SJSA1 (cell line): ENCODE results near the gene FGF4. TPM values are rescaled to one million over a fixed set of nuclear protein-coding genes. Genes with fewer than 3 reads are reported as not detected.

Source experiments
- DNase-seq, 2 experiments: peaks; one replicate each; pipeline ENCODE4 v3.0.0-alpha.2; 2015 to 2020; ENCODE audit warnings: low spot score in 2 of 2, low read depth in 1 of 2
- H3K27ac ChIP-seq: fragments of 250-450 bp; sonication (Bioruptor Pico); 2 replicates; pipeline ENCODE4 v1.5.1; 2020; ENCODE audit warnings: mild to moderate bottlenecking, moderate library complexity
- H3K27me3 ChIP-seq: fragments of 250-450 bp; sonication (Bioruptor Pico); replicated peaks from 2 replicates; pipeline ENCODE4 v1.5.1; 2020; ENCODE audit warnings: mild to moderate bottlenecking, moderate library complexity
- H3K36me3 ChIP-seq: fragments of 250-450 bp; sonication (Bioruptor Pico); 2 replicates; pipeline ENCODE4 v1.5.1; 2020; ENCODE audit warnings: mild to moderate bottlenecking
- H3K4me1 ChIP-seq: fragments of 250-450 bp; sonication (Bioruptor Pico); replicated peaks from 2 replicates; pipeline ENCODE4 v1.6.1; 2021; ENCODE audit warnings: mild to moderate bottlenecking
- H3K4me3 ChIP-seq: fragments of 250-450 bp; sonication (Bioruptor Pico); 2 replicates; pipeline ENCODE4 v1.5.1; 2020; ENCODE audit warnings: mild to moderate bottlenecking
- H3K9me3 ChIP-seq: fragments of 250-450 bp; sonication (Bioruptor Pico); replicated peaks from 2 replicates; pipeline ENCODE4 v1.5.1; 2020; ENCODE audit warnings: mild to moderate bottlenecking
- total RNA-seq: library from RNA; depleted of rRNA; stranded (reverse); fragments of >200 nt; shearing (Covaris generic); gene quantifications from 2 replicates; pipeline ENCODE4 v1.2.3, GENCODE V29; 2014

The FGF4 gene
- total RNA-seq, 1 experiment from 2014 or later, result not detected

- Histone ChIP-seq H3K27me3 (no peaks in the 10 kb centered on the region), H3K27ac (no peak overlapping the region), H3K36me3 (no peaks in the 10 kb centered on the region), H3K9me3 (no peaks in the 10 kb centered on the region), H3K4me1 (peaks cover 43% of the 10 kb centered on the region), H3K4me3 (no peak overlapping the region)
- DNase-seq, result peak in 1 of 2 experiments; percentile 59
Observed at GRCh38 chr11:69746140-69746539, 29.0 kb downstream of the FGF4 start.

DNA sequence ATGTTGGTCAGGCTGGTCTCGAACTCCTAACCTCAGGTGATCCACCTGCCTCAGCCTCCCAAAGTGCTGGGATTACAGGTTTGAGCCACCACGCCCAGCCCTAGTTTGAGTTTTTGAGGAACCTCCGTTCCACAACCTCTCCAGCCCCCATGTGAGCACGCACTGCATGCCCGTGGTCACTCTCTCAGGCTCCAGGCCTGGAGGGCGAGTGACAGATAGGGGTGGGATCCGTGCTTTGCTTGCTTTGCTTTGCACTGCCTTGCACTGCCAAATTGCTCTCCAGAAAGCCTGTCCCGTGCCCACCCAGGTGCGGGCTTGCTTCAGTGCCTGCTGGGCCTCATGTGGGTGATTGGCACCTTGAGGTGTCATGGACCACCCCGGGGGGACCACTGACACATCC lies 29.9 kb downstream of the FGF4 start:
- peak; percentile 54 to 73 for DNase-seq
- peaks cover 43% of the 10 kb centered on the region for H3K4me1 ChIP-seq
- H3K27me3 ChIP-seq, result no peaks in the 10 kb centered on the region

GRCh38 chr11:69744435-69744834 lies 30.7 kb downstream of the FGF4 start:
- Histone ChIP-seq H3K9me3 (peaks cover under 1% of the 10 kb centered on the region; the same call in 1 of the 2 replicates), H3K27me3 (no peaks in the 10 kb centered on the region), H3K4me3 (no peak overlapping the region), H3K27ac (peak overlapping the region; percentile 73), H3K4me1 (peaks cover 43% of the 10 kb centered on the region), H3K36me3 (no peaks in the 10 kb centered on the region)
- peak; percentile 100 for DNase-seq

More for the DNA sequence above, 29.9 kb downstream of the FGF4 start:
- Histone ChIP-seq H3K4me3 (no peak overlapping the region), H3K27ac (peak overlapping the region; percentile 73), H3K36me3 (no peaks in the 10 kb centered on the region), H3K9me3 (no peaks in the 10 kb centered on the region)

DNA sequence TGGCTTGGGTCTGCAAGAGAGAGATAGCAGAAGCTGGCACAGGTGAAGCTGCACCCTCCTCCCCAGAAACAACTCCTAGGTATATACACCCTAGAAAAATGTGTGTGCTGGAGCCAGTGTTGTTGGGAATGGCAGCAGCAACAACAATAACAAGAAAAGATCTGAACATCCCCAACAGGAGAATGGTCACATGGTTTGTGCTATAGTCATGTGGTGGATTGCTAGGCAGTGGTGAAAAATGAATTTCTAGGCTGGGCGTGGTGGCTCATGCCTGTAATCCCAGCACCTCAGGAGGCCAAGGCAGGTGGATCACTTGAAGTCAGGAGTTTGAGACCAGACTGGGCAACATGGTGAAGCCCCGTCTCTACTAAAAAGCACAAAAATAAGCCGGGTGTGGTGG lies 40.3 kb downstream of the FGF4 start:
- Histone ChIP-seq H3K9me3 (peaks cover 25% of the 10 kb centered on the region), H3K27me3 (peaks cover 5% of the 10 kb centered on the region; the same call in 1 of the 2 replicates), H3K4me1 (peaks cover 19% of the 10 kb centered on the region), H3K36me3 (no peaks in the 10 kb centered on the region), H3K27ac (no peak overlapping the region), H3K4me3 (no peak overlapping the region)
- DNase-seq, result no peak

GRCh38 chr11:69734367-69734766 lies 40.8 kb downstream of the FGF4 start:
- Histone ChIP-seq H3K4me3 (no peak overlapping the region), H3K27me3 (peaks cover 5% of the 10 kb centered on the region; the same call in 1 of the 2 replicates), H3K4me1 (peaks cover 19% of the 10 kb centered on the region), H3K27ac (0 out of 2 replicates have a peak overlapping the region, but pooled peaks have one; percentile 1), H3K9me3 (peaks cover 24% of the 10 kb centered on the region), H3K36me3 (no peaks in the 10 kb centered on the region)
- no peak for DNase-seq

- H3K27ac ChIP-seq, result no peak overlapping the region
- peak in 1 of 2 experiments; percentile 57 for DNase-seq
- H3K27me3 ChIP-seq, result peaks cover 7% of the 10 kb centered on the region; the same call in 1 of the 2 replicates
- peaks cover 19% of the 10 kb centered on the region for H3K4me1 ChIP-seq
- H3K36me3 ChIP-seq, result no peaks in the 10 kb centered on the region
- no peak overlapping the region for H3K4me3 ChIP-seq
- peaks cover 11% of the 10 kb centered on the region for H3K9me3 ChIP-seq
Observed at GRCh38 chr11:69732910-69733309, 42.2 kb downstream of the FGF4 start.

DNA sequence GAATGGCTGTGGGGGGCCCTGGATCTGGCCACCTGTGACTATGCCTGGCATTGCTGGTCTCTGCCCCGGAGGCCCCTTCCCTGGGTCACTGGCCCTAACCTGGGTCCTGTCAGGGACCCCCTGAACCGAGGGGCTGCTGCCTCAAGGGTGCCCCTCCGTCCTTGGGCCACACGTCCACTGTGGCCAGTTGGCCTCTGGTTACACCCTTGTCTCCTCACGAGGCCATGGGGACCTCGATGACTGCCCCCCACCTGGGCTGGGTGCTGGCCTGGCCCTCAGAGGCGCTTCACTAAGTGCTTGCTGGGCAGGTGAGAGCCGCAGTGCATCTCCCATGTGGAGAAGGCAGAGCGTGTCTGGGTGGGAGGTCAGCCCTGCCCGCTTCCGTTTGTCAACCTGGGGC lies 44.0 kb downstream of the FGF4 start:
- H3K27ac ChIP-seq, result no peak overlapping the region
- H3K27me3 ChIP-seq, result 0 out of 2 replicates have a peak, but pooled peaks cover 6% of the 10 kb centered on the region

GRCh38 chr11:69730500-69730899 lies 44.6 kb downstream of the FGF4 start:
- Histone ChIP-seq H3K9me3 (peaks cover 11% of the 10 kb centered on the region), H3K4me3 (no peak overlapping the region), H3K36me3 (no peaks in the 10 kb centered on the region), H3K27ac (no peak overlapping the region), H3K27me3 (peaks cover 11% of the 10 kb centered on the region), H3K4me1 (peaks cover 20% of the 10 kb centered on the region)
- peak in 1 of 2 experiments; percentile 60 for DNase-seq

More for the DNA sequence above, 44.0 kb downstream of the FGF4 start:
- peaks cover 15% of the 10 kb centered on the region for H3K4me1 ChIP-seq
- H3K9me3 ChIP-seq, result peaks cover 11% of the 10 kb centered on the region
- H3K36me3 ChIP-seq, result no peaks in the 10 kb centered on the region
- H3K4me3 ChIP-seq, result no peak overlapping the region
- DNase-seq, result peak in 1 of 2 experiments; percentile 59

DNA sequence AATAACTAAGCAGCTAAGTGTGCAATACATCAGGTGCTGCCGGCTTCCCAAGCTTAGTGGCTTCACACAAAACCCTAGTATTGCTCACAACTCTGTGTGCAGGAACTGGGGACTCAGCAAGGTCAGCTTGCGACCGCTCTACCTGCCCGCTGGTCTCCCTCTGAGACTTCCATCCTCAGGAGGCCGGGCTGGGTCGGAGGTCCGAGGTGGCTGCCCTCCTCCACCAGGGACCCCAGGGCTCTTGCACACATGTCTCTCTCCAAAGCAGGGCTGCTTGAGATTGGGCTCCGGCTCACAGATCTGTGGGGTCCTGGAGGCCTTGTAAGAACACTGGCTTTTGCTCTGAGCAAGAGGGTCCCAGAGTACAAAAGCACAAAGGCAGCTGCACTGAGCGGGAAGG lies 45.9 kb downstream of the FGF4 start:
- peaks cover 20% of the 10 kb centered on the region for H3K4me1 ChIP-seq
- H3K36me3 ChIP-seq, result no peaks in the 10 kb centered on the region
- peak in 1 of 2 experiments; percentile 55 for DNase-seq
- no peak overlapping the region for H3K4me3 ChIP-seq
- no peak overlapping the region for H3K27ac ChIP-seq
- peaks cover 11% of the 10 kb centered on the region for H3K27me3 ChIP-seq
- peaks cover 5% of the 10 kb centered on the region for H3K9me3 ChIP-seq

DNA sequence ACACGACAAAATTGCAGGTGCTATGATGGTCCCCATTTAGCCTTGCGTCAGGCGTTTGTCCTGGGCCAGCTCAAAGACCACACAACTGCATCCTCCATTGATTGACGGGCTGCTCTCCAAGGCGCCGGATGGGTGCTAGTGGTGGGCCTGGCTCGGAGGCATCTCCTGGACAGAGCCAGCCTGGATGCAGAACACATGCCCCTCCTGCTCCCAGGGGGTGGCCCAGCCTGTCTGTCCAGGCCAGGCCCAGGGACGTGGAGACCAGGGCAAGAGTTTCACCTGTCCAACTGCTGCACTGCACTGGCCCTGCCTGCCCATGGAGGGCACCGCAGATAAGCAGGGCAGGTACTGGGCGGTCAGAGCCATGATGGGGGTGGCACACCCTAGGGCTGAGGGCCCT lies 47.9 kb downstream of the FGF4 start:
- Histone ChIP-seq H3K36me3 (no peaks in the 10 kb centered on the region), H3K4me3 (no peak overlapping the region), H3K27ac (no peak overlapping the region), H3K4me1 (peaks cover 9% of the 10 kb centered on the region), H3K27me3 (peaks cover 11% of the 10 kb centered on the region), H3K9me3 (no peaks in the 10 kb centered on the region)
- DNase-seq, result peak in 1 of 2 experiments; percentile 53

- Histone ChIP-seq H3K27ac (no peak overlapping the region), H3K36me3 (no peaks in the 10 kb centered on the region), H3K9me3 (no peaks in the 10 kb centered on the region), H3K4me3 (no peak overlapping the region), H3K27me3 (peaks cover 15% of the 10 kb centered on the region), H3K4me1 (peaks cover 9% of the 10 kb centered on the region)
- no peak for DNase-seq
Observed at GRCh38 chr11:69726481-69726880, 48.7 kb downstream of the FGF4 start.

DNA sequence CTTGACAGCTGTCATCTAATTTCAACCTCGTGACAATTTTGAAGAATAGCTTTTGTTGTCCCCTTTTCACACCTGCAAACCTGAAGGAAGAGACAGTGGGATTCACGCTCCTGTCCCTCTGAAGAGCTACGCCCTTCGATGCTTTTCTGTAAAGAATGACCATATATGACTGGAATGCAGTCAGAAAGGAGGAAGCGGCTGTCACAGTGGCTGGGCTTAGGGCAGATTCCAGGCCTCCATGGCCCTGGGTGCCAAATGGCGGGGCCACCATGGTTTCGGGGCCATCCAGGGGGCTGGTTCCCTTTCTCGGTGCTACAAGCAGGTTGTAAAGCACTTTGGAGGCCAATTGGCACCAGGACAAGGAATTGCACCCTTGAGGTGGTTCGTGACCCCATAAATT lies 49.1 kb downstream of the FGF4 start:
- Histone ChIP-seq H3K27me3 (peaks cover 19% of the 10 kb centered on the region), H3K4me1 (peaks cover 9% of the 10 kb centered on the region), H3K9me3 (no peaks in the 10 kb centered on the region), H3K4me3 (no peak overlapping the region), H3K36me3 (no peaks in the 10 kb centered on the region), H3K27ac (no peak overlapping the region)
- DNase-seq, result no peak

- H3K27me3 ChIP-seq, result peaks cover 35% of the 10 kb centered on the region
Observed at GRCh38 chr11:69721745-69722144, 53.4 kb downstream of the FGF4 start.

GRCh38 chr11:69721106-69721505 lies 54.0 kb downstream of the FGF4 start:
- H3K9me3 ChIP-seq, result no peaks in the 10 kb centered on the region
- no peaks in the 10 kb centered on the region for H3K36me3 ChIP-seq
- H3K4me1 ChIP-seq, result peaks cover 15% of the 10 kb centered on the region
- peaks cover 35% of the 10 kb centered on the region for H3K27me3 ChIP-seq
- no peak for DNase-seq
- H3K4me3 ChIP-seq, result no peak overlapping the region
- H3K27ac ChIP-seq, result no peak overlapping the region

More at GRCh38 chr11:69721745-69722144, 53.4 kb downstream of the FGF4 start:
- Histone ChIP-seq H3K36me3 (no peaks in the 10 kb centered on the region), H3K27ac (no peak overlapping the region), H3K4me1 (peaks cover 18% of the 10 kb centered on the region), H3K9me3 (no peaks in the 10 kb centered on the region), H3K4me3 (no peak overlapping the region)
- peak in 1 of 2 experiments; percentile 66 for DNase-seq
